Hippocampal formation (tissue), 2 donors: ENCODE measurements around the gene CDC14B.
A peak's percentile ranks its signal among the peaks of the same experiment; 100 is the strongest.
"Not testable (repeated sequence)": the region's sequence is repeated elsewhere in the genome, so short reads cannot be mapped to it uniquely, and the experiment has no call there.

Source experiments
- DNase-seq, 2 donors: peaks; one replicate each; lab custom pipeline; 2025; lab: John Stamatoyannopoulos, UW

Gene CDC14B

GRCh38 chr9:96619491-96620180, at the start of gene CDC14B:
Gene CDC14B (minus strand): TSS chr9:96619843. CDS start chr9:96619378, 465 bp downstream.
- DNase-seq, result peak; percentile 63 to 81

GRCh38 chr9:96668868-96669534, 49.4 kb upstream of the CDC14B start:
- DNase-seq, result no peak

GRCh38 chr9:96667363-96667728, 47.7 kb upstream of the CDC14B start:
- DNase-seq, result no peak

- DNase-seq, result peak in 1 of 2 donors; percentile 69
Observed at GRCh38 chr9:96666653-96667362, 47.2 kb upstream of the CDC14B start.

- DNase-seq, result no peak
Observed at GRCh38 chr9:96665789-96666188, 46.1 kb upstream of the CDC14B start.

- DNase-seq, result no peak
Observed at GRCh38 chr9:96663506-96664120, 44.0 kb upstream of the CDC14B start.

- DNase-seq, result no peak
Observed at GRCh38 chr9:96661711-96662110, 42.1 kb upstream of the CDC14B start.

- no peak for DNase-seq
Observed at GRCh38 chr9:96660692-96661248, 41.1 kb upstream of the CDC14B start.

- DNase-seq, result peak in 1 of 2 donors; percentile 75
Observed at GRCh38 chr9:96655198-96655851, 35.7 kb upstream of the CDC14B start, which contains the start of gene PRXL2C. Gene PRXL2C (minus strand): TSS chr9:96655317. CDS start chr9:96655281, 36 bp downstream.

GRCh38 chr9:96654450-96655197, 35.0 kb upstream of the CDC14B start:
- peak; percentile 73 to 75 for DNase-seq

GRCh38 chr9:96651626-96652025, 32.0 kb upstream of the CDC14B start:
- peak in 1 of 2 donors; percentile 5 for DNase-seq

- DNase-seq, result no peak
Observed at GRCh38 chr9:96649620-96650324, 30.1 kb upstream of the CDC14B start.

- no peak for DNase-seq
Observed at GRCh38 chr9:96646081-96646991, 26.7 kb upstream of the CDC14B start.

GRCh38 chr9:96644137-96644536, 24.5 kb upstream of the CDC14B start:
- DNase-seq, result no peak

GRCh38 chr9:96641514-96641913, 21.9 kb upstream of the CDC14B start:
- no peak for DNase-seq

- no peak for DNase-seq
Observed at GRCh38 chr9:96638606-96639364, 19.1 kb upstream of the CDC14B start.

GRCh38 chr9:96636368-96636767, 16.7 kb upstream of the CDC14B start:
- DNase-seq, result no peak

- DNase-seq, result not testable (repeated sequence)
Observed at GRCh38 chr9:96633579-96633978, 13.9 kb upstream of the CDC14B start.
